ENCODE measurements around the gene HSD17B12. TPM values are rescaled to one million over a fixed set of nuclear protein-coding genes. Genes with fewer than 3 reads are reported as not detected.

HSD17B12 gene
- total RNA-seq, 1 donor from 2014 or later, result 99.8 TPM

DNA sequence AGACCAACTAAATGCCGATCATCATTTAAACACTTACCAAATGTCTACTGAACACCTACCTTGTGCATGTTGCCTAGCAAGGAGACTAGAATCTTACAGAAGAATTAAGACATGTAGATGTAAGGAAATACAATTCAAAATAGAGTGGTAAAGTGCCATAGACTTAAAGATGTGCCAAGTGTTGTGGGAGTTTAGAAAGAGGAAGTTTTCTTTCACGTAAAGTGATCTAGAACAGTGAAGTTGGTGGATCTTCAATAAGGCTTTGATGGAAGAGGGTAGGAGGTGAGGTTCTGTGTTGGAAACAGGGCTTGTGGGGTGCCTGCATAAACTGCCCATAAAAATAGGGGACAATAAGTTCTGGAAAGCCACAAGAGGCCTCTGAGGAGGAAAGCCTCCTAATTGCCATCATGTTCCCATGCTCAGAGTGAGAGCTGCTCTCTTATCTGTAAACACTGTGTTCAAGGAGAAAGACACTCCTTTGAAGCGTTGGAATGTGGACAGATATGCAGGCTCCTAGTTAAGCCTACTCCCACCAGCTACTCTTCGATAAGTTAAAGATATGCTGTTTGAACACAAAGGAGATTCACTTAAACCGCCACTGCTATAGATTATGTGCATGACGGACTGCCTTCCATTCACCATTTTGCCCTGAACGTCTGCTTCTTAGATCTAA, 66.7 kb downstream of the HSD17B12 start:
- TF ChIP-seq, protein P1, sequence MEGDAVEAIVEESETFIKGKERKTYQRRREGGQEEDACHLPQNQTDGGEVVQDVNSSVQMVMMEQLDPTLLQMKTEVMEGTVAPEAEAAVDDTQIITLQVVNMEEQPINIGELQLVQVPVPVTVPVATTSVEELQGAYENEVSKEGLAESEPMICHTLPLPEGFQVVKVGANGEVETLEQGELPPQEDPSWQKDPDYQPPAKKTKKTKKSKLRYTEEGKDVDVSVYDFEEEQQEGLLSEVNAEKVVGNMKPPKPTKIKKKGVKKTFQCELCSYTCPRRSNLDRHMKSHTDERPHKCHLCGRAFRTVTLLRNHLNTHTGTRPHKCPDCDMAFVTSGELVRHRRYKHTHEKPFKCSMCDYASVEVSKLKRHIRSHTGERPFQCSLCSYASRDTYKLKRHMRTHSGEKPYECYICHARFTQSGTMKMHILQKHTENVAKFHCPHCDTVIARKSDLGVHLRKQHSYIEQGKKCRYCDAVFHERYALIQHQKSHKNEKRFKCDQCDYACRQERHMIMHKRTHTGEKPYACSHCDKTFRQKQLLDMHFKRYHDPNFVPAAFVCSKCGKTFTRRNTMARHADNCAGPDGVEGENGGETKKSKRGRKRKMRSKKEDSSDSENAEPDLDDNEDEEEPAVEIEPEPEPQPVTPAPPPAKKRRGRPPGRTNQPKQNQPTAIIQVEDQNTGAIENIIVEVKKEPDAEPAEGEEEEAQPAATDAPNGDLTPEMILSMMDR (IDR thresholded peaks at IDR 0.05), result no peak
- no peak for DNase-seq
- H3K36me3 ChIP-seq, result no peaks in the 10 kb centered on the region
- no peak for ATAC-seq
- H3K27me3 ChIP-seq, result no peaks in the 10 kb centered on the region
- no peaks in the 10 kb centered on the region for H3K4me1 ChIP-seq
- intact Hi-C loops (cut with DNase I), result no loop called here
- no peak overlapping the region for H3K4me3 ChIP-seq
- no peak overlapping the region for H3K27ac ChIP-seq
- H3K9me3 ChIP-seq, result no peaks in the 10 kb centered on the region

DNA sequence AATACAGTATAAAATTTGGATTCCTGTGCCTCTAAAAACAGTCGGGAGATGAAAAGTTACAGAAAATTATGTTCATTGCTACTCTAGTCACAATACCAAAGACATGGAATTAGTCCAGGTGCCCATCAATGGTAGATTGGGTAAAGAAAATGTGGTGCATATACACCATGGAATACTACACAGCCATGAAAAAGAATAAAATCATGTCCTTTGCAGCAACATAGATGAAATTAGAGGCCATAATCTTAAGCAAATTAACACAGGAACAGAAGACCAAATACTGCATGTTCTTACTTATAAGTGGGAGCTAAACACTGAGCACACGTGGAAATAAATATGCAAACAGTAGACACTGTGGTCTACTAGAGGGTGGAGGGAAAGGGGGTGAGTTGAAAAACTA, 67.6 kb downstream of the HSD17B12 start:
- intact Hi-C loops (cut with DNase I), result no loop called here
- ATAC-seq (no peak), DNase-seq (no peak)
- Histone ChIP-seq H3K4me3 (no peak overlapping the region), H3K9me3 (no peaks in the 10 kb centered on the region), H3K4me1 (no peaks in the 10 kb centered on the region), H3K36me3 (no peaks in the 10 kb centered on the region), H3K27me3 (no peaks in the 10 kb centered on the region), H3K27ac (no peak overlapping the region)
- TF ChIP-seq, protein P1 (IDR thresholded peaks at IDR 0.05), result no peak

DNA sequence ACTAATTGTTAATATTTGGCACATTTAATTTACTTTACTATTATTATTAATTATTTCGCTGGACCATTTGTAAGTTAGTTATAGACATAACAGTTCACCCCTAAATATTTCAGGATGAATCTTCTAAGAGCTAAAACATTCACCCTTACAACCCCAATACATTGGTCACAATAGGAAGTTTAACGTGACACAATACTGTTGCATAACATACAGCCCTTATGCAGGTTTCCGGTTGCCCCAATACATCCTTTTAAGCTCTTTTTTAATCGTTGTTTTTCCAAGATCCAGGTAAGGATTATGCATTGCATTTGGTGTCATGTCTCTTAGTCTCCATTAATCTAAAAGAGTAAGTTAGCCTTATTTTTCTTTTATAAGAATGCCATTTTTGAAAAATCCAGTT, 71.2 kb downstream of the HSD17B12 start:
- H3K27me3 ChIP-seq, result no peaks in the 10 kb centered on the region
- DNase-seq (no peak), ATAC-seq (no peak)
- no peak overlapping the region for H3K27ac ChIP-seq
- TF ChIP-seq, protein P1 (IDR thresholded peaks at IDR 0.05), result no peak
- H3K4me1 ChIP-seq, result no peaks in the 10 kb centered on the region
- intact Hi-C loops (cut with DNase I), result no loop called here
- no peaks in the 10 kb centered on the region for H3K9me3 ChIP-seq
- H3K36me3 ChIP-seq, result peaks cover 21% of the 10 kb centered on the region
- no peak overlapping the region for H3K4me3 ChIP-seq

DNA sequence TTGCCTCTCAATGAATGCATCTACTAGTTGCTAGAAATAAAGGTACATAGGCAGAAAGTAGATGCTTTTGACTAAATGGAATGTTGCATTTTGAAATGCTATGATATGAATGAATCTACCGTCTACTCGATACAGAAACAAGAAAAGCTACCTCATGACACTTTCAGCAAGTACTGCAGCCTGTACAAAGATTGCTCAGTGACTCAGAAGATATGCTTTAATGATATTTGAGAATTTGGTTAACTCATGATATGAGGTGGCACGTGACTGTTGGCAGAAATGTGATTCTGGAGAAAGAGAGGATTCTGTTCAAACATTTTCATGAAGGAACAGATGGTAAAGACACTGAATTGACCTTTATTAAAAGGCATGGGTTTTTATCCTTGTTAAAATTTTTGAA, 76.0 kb downstream of the HSD17B12 start:
- no peak for DNase-seq
- Histone ChIP-seq H3K27ac (no peak overlapping the region), H3K9me3 (no peaks in the 10 kb centered on the region), H3K36me3 (peaks cover 31% of the 10 kb centered on the region), H3K4me1 (no peaks in the 10 kb centered on the region), H3K27me3 (no peaks in the 10 kb centered on the region), H3K4me3 (no peak overlapping the region)
- intact Hi-C loops (cut with DNase I), result no loop called here
- TF ChIP-seq, protein P1 (IDR thresholded peaks at IDR 0.05), result no peak
- ATAC-seq, result no peak

DNA sequence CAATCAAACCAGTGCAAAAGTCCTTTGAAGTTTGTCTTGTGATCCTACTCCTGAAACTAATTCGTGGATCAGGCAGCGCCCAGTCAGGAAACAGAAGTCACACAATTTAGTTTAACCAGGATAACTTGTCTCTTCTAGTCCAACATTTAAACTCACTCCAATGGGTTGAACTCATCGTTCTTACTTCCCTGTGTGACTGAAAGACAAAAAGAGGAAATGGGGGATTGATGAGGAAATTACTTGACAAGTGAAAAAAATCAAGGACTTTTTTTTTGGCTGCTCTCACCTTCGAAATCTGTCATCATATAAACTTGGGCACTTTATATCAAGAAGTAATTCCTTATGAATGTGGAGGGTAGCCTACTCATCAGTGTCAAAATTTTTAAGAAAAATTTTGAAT, 78.4 kb downstream of the HSD17B12 start:
- no peak overlapping the region for H3K27ac ChIP-seq
- TF ChIP-seq, protein P1 (IDR thresholded peaks at IDR 0.05), result no peak
- DNase-seq, result no peak
- no peak for ATAC-seq
- H3K9me3 ChIP-seq, result no peaks in the 10 kb centered on the region
- no peaks in the 10 kb centered on the region for H3K27me3 ChIP-seq
- intact Hi-C loops (cut with DNase I), result no loop called here
- H3K4me1 ChIP-seq, result no peaks in the 10 kb centered on the region
- peaks cover 29% of the 10 kb centered on the region for H3K36me3 ChIP-seq
- no peak overlapping the region for H3K4me3 ChIP-seq

DNA sequence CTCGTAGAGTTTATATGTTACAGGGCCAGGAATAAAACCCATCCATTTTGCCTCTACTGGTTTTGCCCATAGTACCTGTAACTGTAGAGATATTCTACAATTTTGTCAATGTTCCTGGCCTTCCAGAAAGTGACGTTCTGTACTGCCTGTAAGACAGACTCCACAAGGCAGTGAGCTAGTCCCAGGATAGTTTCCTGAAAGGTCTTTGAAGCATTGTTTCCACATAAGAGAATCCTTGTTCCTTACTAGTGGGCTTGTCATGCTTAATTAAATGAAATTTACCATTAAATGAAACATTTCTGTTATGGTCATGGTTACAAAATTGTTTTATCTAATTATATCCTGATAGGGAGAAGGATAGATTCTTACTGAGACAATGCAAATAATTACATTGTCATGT, 80.4 kb downstream of the HSD17B12 start:
- peaks cover 18% of the 10 kb centered on the region for H3K36me3 ChIP-seq
- H3K4me3 ChIP-seq, result no peak overlapping the region
- ATAC-seq (no peak), DNase-seq (no peak)
- no peaks in the 10 kb centered on the region for H3K4me1 ChIP-seq
- intact Hi-C loops (cut with DNase I), result no loop called here
- TF ChIP-seq, protein P1 (IDR thresholded peaks at IDR 0.05), result no peak
- H3K9me3 ChIP-seq, result peaks cover 5% of the 10 kb centered on the region
- H3K27ac ChIP-seq, result no peak overlapping the region
- H3K27me3 ChIP-seq, result no peaks in the 10 kb centered on the region

Measured in upper lobe of right lung (tissue), 1 donor.